NCI-H2107 treated with DMSO at 0.1 percent for 48 hours (cell line): Measurements from ENCODE around the gene RASA3.
A peak's percentile ranks its signal among the peaks of the same experiment; 100 is the strongest.
"Not testable (repeated sequence)": the region's sequence is repeated elsewhere in the genome, so short reads cannot be mapped to it uniquely, and the experiment has no call there.

ENCODE experiments used
- DNase-seq: peaks from one replicate; lab custom pipeline; 2025; ENCODE audit not compliant: unreplicated experiment; lab: John Stamatoyannopoulos, UW

The RASA3 gene

GRCh38 chr13:114082849-114083645 is 49.4 kb downstream of the RASA3 start:
- DNase-seq: no peak

- no peak for DNase-seq
Measured at GRCh38 chr13:114081761-114082681, 50.4 kb downstream of the RASA3 start.

DNA sequence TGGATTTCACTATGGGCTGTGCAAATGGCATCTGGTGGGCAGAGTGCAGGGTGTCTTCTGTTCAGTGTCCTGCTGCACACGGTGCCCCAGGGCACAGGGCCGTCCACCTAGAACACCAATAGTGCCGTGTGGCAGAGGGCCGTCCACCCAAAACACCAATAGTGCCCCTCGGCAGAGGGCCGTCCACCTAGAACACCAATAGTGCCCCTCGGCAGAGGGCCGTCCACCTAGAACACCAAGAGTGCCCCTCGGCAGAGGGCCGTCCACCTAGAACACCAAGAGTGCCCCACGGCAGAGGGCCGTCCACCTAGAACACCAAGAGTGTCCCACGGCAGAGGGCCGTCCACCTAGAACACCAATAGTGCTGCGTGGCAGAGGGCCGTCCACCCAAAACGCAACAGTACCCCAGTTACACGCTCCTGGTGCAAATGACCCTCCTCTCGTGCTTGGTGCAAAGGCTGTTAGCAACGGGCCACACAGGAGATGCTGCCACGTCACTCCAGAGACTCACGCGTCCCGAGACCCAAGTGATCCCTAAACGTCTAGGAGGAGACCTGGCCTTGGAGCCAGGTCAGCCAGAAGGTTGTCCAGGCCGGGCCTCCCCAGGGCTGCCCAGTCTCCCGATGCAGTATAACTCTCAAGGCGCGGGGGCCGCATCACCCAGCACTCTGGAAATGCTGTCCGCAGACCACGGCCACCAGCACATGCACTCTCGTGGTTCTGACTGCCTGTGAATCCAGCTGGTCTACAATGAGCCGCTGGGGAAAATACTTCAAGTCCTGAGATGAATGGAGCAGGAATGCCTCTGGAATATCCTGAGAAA is 51.5 kb downstream of the RASA3 start:
- peak; percentile 3 for DNase-seq

DNA sequence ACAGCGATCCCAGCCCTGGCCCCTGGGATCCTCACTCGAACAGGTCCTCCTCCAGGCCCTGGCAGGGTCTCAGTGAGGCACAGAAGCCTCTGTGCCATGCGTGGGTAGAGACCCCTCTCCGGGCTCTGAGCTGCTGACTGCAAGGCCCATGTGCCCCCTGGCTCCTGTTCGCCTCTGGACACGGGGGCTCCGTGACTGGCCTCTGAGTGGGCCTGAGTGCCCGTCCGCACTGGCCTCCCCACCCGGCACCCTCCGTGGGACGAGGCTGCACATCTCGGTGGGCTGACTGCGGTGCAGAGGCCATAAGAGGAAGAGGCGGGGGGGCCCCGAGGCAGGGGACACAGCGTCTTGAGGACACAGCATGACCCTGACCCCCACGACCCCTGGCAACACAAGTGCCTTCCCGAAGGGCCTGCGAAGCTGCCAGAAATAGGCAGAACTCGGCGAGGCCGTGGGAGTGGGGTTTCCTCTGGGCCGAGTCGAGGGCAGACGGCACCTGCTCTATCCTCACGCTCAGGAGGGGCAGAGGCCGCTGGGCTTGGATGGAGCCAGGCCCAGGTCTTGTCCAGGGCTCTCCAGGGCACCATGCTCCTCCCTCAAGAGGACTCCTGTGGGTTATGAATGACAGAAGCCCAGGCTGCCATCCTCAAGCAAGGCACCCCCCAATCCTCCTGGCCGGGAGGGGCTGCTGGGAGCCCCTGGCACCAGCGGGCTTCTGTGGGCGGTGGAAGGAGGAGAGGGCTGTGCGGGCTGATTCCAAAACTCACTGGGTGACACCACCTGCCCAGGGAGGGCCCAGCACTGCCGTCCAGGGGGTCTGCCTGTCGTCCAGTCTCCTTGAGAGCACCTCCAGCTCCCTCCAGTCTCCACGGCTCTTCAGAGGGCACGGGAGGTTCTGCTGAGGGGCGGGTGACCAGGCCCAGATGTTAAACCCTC is 52.6 kb downstream of the RASA3 start:
- DNase-seq: no peak

DNA sequence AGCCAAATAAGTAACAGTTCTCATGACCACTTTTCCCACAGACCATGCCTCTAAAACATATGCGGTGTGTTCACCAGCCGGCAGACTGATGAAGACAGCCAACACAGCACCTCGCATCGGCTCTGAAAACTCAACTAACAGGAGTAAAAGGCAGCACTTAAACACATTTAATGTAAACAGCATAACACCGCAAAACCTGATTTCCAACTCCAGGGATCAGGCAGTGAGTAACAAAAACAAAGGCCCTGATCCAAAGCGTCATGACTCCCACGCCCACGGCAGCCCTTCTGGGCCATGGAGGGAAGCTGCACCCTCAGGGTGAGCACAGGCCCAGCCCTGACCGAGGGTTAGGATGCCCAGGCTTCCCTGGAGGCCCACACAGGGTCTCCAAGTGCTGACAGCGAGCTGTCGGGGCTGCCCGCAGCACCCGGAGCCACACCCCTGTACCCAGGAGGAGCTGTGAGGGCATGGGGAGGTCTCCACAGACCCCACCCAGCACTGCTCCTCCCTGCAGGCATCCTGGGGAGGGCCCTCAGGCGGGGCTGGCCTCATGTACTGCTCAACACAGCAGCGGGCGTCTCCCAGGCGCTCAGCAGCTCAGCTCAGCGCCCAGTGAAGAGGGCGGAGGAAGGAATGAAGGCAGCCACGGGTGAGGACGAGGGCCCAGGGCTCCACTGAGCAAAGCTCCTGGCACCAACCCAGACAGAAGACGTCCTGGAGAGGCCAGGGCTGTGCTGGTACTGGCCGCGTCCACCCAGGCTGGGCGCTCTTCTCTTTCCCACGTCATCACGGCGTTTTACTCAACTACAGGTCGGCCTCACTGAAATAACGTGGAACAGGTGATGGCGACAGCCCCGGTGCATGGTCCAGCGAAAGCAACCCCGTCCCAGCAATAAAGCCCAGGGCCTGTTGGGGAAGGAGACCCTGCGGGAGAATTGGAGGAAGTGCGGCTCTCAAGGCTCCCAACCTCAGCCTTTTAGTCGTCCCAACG is 53.7 kb downstream of the RASA3 start:
- no peak for DNase-seq

DNA sequence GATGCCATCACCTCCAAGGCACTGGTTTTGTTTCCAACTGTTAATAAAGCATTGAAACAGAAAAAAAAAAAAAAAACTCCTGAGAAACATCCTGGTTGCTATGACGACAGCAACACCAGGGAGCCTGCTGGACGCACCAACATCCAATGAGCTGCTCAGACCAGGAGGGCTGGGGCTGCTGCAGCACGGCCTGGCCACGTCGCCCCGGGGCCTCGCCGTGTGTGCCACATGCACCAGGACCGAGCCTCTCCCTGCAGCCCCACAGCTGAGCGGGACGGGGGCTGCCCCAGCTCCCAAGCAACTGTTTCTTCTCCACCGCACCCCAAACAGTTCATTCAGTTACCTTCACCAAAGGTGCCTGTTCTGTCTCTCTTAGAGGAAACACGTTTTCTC is 54.5 kb downstream of the RASA3 start:
- DNase-seq: no peak

- DNase-seq: no peak
Measured at GRCh38 chr13:114077099-114077932, 55.1 kb downstream of the RASA3 start.

DNA sequence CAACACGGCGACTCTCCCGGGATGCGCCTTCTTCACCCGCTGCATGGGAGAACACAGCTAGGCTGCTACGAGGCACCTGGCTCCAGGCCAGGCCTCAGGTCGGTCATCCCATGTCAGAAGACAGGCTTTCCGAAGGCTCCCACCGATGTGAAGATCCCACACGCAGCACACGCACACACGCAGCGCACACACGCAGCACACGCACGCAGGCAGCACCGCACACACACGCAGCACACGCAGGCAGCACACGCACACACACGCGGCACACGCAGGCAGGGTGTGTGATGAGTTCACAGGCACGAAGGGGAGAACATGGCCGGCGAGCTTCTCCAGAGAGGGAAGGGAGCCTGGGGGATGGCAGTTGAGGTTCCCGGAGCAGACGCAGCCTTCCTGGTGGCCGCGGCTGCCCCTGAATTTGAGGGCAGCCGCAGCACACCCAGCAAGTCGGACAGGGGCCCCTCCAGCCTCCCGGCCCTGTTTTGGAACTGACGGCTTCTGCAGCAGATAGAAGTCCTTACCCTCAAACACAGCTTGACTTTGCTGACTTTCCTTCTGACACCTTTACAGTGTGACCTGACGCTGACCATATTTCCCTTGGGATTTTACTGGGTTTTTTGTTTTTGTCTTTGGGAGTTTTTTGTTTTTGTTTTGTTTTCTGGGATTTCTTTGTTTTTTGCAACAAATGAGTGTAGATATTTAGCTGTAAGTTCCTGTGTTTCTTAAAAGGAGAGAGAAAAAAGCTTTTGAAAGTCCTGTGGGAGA is 55.9 kb downstream of the RASA3 start:
- no peak for DNase-seq

GRCh38 chr13:114075811-114076210 is 56.6 kb downstream of the RASA3 start:
- not testable (repeated sequence) for DNase-seq

- DNase-seq: no peak
Measured at GRCh38 chr13:114074671-114075315, 57.6 kb downstream of the RASA3 start.

- DNase-seq: no peak
Measured at GRCh38 chr13:114073881-114074612, 58.4 kb downstream of the RASA3 start.

GRCh38 chr13:114072421-114072820 is 60.0 kb downstream of the RASA3 start:
- no peak for DNase-seq

DNA sequence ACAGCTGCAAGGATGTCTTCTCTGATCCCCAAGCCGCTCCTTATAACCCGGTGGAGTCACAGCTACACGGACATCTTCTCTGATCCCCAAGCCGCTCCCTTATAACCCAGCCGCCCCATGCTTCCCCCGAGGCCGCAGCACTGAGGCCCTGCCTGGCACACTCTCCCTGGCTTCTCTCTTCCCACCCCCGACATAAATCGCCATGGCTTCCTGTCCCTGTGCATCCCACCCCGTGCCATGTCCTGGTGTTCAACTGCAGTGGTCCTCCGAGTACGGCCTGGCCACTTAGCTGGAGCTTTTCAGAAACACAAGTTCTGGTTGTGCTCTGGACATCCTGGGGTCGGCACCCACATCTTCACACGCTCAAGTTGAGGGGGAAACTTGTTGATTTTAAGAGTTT is 60.4 kb downstream of the RASA3 start:
- DNase-seq: no peak

DNA sequence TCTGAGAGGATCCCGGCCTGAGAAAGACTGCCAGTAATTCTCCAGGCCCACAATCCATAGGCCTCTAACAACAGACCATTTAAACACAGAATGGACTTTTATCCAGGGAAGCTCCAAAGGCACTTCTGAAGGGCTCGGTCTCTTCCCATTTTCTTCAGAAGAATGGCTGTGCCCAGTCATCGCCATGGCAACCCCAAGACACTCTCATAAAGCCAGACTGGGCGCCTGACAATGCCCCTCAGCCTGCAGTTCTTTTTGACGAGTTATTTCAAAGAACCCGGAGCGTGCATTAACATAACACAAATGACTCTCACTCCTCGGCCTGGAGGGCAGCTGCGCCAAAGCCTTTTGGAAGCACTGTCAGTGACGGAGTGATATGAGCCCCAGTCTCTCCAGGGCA is 61.0 kb downstream of the RASA3 start:
- no peak for DNase-seq

DNA sequence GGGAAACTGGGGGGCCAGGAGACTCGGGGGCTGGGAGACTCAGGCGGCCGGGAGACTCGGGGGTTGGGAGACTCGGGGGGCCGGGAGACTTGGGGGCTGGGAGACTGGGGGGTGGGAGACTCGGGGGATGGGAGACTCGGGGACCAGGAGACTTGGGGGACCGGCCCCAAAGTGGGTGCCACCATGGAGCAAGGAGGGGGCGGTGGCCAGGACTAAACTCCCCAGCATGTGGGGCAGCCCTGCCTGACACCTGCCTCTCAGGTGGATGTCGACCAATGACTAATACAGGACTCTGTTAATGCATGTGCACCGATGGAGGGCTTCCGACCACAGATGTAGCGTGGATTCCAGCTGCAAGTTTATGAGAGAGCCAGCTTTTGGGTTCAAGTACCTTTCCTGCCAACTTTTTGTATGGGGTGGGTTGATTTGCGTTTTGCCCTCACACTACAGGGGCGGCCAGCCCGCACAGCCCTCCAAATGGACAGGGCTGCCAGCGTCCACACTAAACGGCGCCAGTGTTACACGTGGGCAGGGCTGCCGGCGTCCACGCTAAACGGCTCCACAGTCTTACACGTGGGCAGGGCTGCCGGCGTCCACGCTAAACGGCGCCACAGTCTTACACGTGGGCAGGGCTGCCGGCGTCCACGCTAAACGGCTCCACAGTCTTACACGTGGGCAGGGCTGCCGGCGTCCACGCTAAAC is 62.2 kb downstream of the RASA3 start:
- no peak for DNase-seq
